HepG2 (cell line): ENCODE data around the gene SYCE3. TPM values are rescaled to one million over a fixed set of nuclear protein-coding genes. Genes with fewer than 3 reads are reported as not detected.

Experiments
- ATAC-seq: fragments of 200-7000 bp; cut with Tn5 transposase; 3 replicates; pipeline ENCODE4 v1.9.1; 2020; ENCODE audit warnings: mild to moderate bottlenecking, moderate library complexity
- BruUV-seq: library from RNA; stranded (reverse); fragments of 400-500 nt; replicated peaks from 2 replicates; lab custom pipeline; 2021; lab: Mats Ljungman, UMichigan
- CTCF ChIA-PET: fragments of 300-600 bp; formaldehyde crosslinking; extraction: SDS; loops from one replicate; lab custom pipeline; 2021; ENCODE audit warnings: low total read pairs, inconsistent platforms, low intra/inter-chr PET ratio; lab: Yijun Ruan, JAX
- POLR2A ChIA-PET: fragments of 350-600 bp; sonication (Branson Sonifier 250); formaldehyde crosslinking; loops from one replicate; lab custom pipeline; 2020; ENCODE audit warnings: antibody characterized with exemption, inconsistent platforms; lab: Yijun Ruan, JAX
- DNase-seq: peaks from one replicate; pipeline ENCODE4 v3.0.0-alpha.2; 2015; ENCODE audit warnings: low spot score
- FAIRE-seq: peaks from 3 replicates; lab custom pipeline; 2011; peaks lifted over from hg19 to GRCh38; lab: Jason Lieb, UNC
- H2AFZ ChIP-seq: one replicate; pipeline ENCODE4 v1.6.1; 2011; ENCODE audit warnings: low read length, inconsistent platforms
- H3K27ac ChIP-seq: fragments of 300-600 bp; 3 replicates; pipeline ENCODE4 v1.8.0; 2011; ENCODE audit warnings: mixed run types, mild to moderate bottlenecking, mixed read lengths, low read length, inconsistent platforms; ENCODE audit not compliant: insufficient read depth; ENCODE audit errors: extremely low read length
- H3K27me3 ChIP-seq, 2 experiments: fragments of 200-600 bp in 1 of 2; 2 replicates in 1 of 2; 3 replicates in 1 of 2; pipeline versions ENCODE4 v1.6.0 to v1.8.0; 2011; ENCODE audit warnings: low read length in 2 of 2, mild to moderate bottlenecking in 2 of 2, moderate library complexity in 2 of 2, inconsistent platforms in 1 of 2; ENCODE audit not compliant: insufficient read depth in 2 of 2, control insufficient read depth in 1 of 2
- H3K36me3 ChIP-seq, 2 experiments: fragments of 200-600 bp in 1 of 2; replicated peaks in 1 of 2; 2 replicates in 1 of 2; 3 replicates in 1 of 2; pipeline versions ENCODE4 v1.5.1 to v1.8.0; 2011; ENCODE audit warnings: low read length in 2 of 2, inconsistent platforms in 1 of 2; ENCODE audit not compliant: insufficient read depth in 2 of 2, control insufficient read depth in 1 of 2
- H3K4me1 ChIP-seq: 2 replicates; pipeline ENCODE4 v1.5.1; 2012; ENCODE audit warnings: low read length, inconsistent platforms; ENCODE audit not compliant: insufficient read depth
- H3K4me2 ChIP-seq: 2 replicates; pipeline ENCODE4 v1.6.0; 2011; ENCODE audit warnings: low read depth, low read length, inconsistent platforms
- H3K4me3 ChIP-seq, 3 experiments: fragments of 200-600 bp in 1 of 3; sonication (generic), shearing (Covaris generic) in 1 of 3; replicated peaks in 1 of 3; 2 replicates each; pipeline ENCODE4 v1.5.1; 2011 to 2016; ENCODE audit warnings: low read length in 3 of 3, inconsistent platforms in 2 of 3, low read depth in 2 of 3, mild to moderate bottlenecking in 2 of 3, control low read depth in 1 of 3, mixed read lengths in 1 of 3; ENCODE audit not compliant: insufficient read depth in 1 of 3
- H3K79me2 ChIP-seq: one replicate; pipeline ENCODE4 v1.6.1; 2011; ENCODE audit warnings: low read length, inconsistent platforms; ENCODE audit not compliant: insufficient read depth
- H3K9ac ChIP-seq: 2 replicates; pipeline ENCODE4 v1.6.0; 2011; ENCODE audit warnings: mild to moderate bottlenecking, low read depth, low read length, inconsistent platforms; ENCODE audit not compliant: insufficient read depth
- H3K9me3 ChIP-seq: 2 replicates; pipeline ENCODE4 v1.5.1; 2012; ENCODE audit warnings: mild to moderate bottlenecking, low read length
- H4K20me1 ChIP-seq: 2 replicates; pipeline ENCODE4 v1.6.0; 2011; ENCODE audit warnings: inconsistent platforms, mild to moderate bottlenecking, low read length, moderate library complexity; ENCODE audit not compliant: insufficient read depth
- EED ChIP-seq: sonication (generic); formaldehyde crosslinking; IDR thresholded peaks from 2 replicates; pipeline ENCODE4 v1.5.0; 2020; ENCODE audit warnings: mild to moderate bottlenecking, missing genetic modification reagents
- FOXO1 ChIP-seq: sonication (generic); formaldehyde crosslinking; IDR thresholded peaks from 2 replicates; pipeline ENCODE4 v1.4.0; 2020; ENCODE audit warnings: missing genetic modification reagents
- PHB2 ChIP-seq: fragments of 450-650 bp; IDR thresholded peaks from 2 replicates; pipeline ENCODE4 v1.6.1; 2018; ENCODE audit not compliant: partially characterized antibody
- RFXAP ChIP-seq: sonication (generic); formaldehyde crosslinking; IDR thresholded peaks from 2 replicates; pipeline ENCODE4 v1.4.0; 2020; ENCODE audit warnings: missing genetic modification reagents, borderline replicate concordance
- SRSF4 ChIP-seq: fragments of 200-400 bp; formaldehyde crosslinking; IDR thresholded peaks from one replicate; pipeline ENCODE4 v1.6.1; 2018; ENCODE audit warnings: mild to moderate bottlenecking, low read depth, low read length, moderate library complexity; ENCODE audit not compliant: poor library complexity, severe bottlenecking
- ZNF260 ChIP-seq: sonication (generic); formaldehyde crosslinking; IDR thresholded peaks from 2 replicates; pipeline ENCODE4 v1.4.0; 2020; ENCODE audit warnings: missing genetic modification reagents, low read depth, mild to moderate bottlenecking, borderline replicate concordance
- ZNF496 ChIP-seq: sonication (generic); formaldehyde crosslinking; IDR thresholded peaks from 2 replicates; pipeline ENCODE4 v1.8.1; 2023; ENCODE audit warnings: mild to moderate bottlenecking, moderate library complexity, missing genetic modification reagents; ENCODE audit not compliant: insufficient replicate concordance
- ZNF530 ChIP-seq: sonication (generic); formaldehyde crosslinking; IDR thresholded peaks from 2 replicates; pipeline ENCODE4 v1.5.0; 2020; ENCODE audit warnings: low read depth, mild to moderate bottlenecking, missing genetic modification reagents
- ZNF7 ChIP-seq: IDR thresholded peaks from 2 replicates; pipeline ENCODE4 v1.6.1; 2016; ENCODE audit warnings: missing biosample characterization, missing genetic modification reagents
- WGBS: methylation state at CpG from one replicate; pipeline ENCODE4 v1.1.6; 2017; ENCODE audit warnings: low lambda C conversion rate; 5-methylcytosine and 5-hydroxymethylcytosine counted together
- in situ Hi-C: cut with HindIII; loops from 2 replicates; pipeline ENCODE4 v1.10.0; 2017; ENCODE audit warnings: low pct_unique_long_range_greater_than_20kb; ENCODE audit not compliant: extremely low pct_ligation_motif_present
- intact Hi-C: fragments of 100-400 bp; cut with micrococcal nuclease; formaldehyde crosslinking; loops from one replicate; pipeline ENCODE4 v1.10.0; 2022; ENCODE audit not compliant: unreplicated experiment
- polyA plus RNA-seq, 8 experiments: library from polyadenylated mRNA; depleted of rRNA in 3 of 8; stranded (reverse) in 7 of 8; unstranded in 1 of 8; fragments of >200 nt; fragmentation: Illumina TruSeq in 4 of 8; extraction: Trizol in 4 of 8; gene quantifications; 2 replicates each; pipeline versions ENCODE4 v1.2.1 to v1.2.3, GENCODE V29; 2011 to 2016; ENCODE audit warnings: low read depth in 4 of 8, missing spikeins in 1 of 8, mixed read lengths in 1 of 8; ENCODE audit not compliant: insufficient read depth in 1 of 8
- total RNA-seq, 5 experiments: library from RNA; depleted of rRNA; stranded (reverse); fragments of >200 nt; fragmentation: Illumina TruSeq; extraction: Trizol; gene quantifications; 2 replicates each; pipeline ENCODE4 v1.2.3, GENCODE V29; 2016; ENCODE audit warnings: low read depth in 1 of 5
- TF ChIP-seq, protein P1 (sequence below): sonication (generic); formaldehyde crosslinking; IDR thresholded peaks from 2 replicates; pipeline ENCODE4 v1.4.0; 2020; ENCODE audit warnings: mild to moderate bottlenecking, missing genetic modification reagents
- TF ChIP-seq, protein P2 (sequence below): IDR thresholded peaks from 2 replicates; pipeline ENCODE4 v1.6.1; 2016; ENCODE audit warnings: missing genetic modification reagents, missing compliant biosample characterization

SYCE3 gene
- total and polyA plus RNA-seq, 2 of the 13 experiments (the other 11 are each of a cell fraction or from before 2014, with no cell fraction given), result not detected

DNA sequence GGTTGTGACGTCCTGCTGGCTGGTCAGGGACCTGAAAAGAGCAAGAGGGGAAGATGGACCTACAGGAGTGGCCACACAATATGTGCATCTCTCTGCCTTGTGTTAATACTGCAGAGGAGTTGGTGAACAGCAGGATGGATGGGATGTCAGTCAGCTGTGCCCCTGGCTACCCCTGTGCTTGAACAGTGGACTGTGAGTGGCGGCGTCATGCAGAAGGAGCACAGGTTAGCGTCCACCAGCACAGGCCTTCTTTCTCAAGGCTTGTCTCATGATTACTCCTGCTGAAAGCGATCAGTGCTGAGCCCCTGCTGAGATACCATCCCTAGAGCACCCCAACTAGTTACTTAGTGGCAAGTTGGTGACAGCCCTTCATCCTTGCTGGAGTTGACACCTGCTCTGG is 23.7 kb upstream of the SYCE3 start:
- no peak for TF ChIP-seq RFXAP
- no peak for TF ChIP-seq ZNF260 (CRISPR knock-in tag)
- TF ChIP-seq ZNF496, result no peak
- TF ChIP-seq, protein P1, sequence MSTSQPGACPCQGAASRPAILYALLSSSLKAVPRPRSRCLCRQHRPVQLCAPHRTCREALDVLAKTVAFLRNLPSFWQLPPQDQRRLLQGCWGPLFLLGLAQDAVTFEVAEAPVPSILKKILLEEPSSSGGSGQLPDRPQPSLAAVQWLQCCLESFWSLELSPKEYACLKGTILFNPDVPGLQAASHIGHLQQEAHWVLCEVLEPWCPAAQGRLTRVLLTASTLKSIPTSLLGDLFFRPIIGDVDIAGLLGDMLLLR (CRISPR knock-in tag), result no peak
- TF ChIP-seq EED, result no peak
- TF ChIP-seq ZNF7 (CRISPR knock-in tag), result no peak
- no peak for TF ChIP-seq ZNF530 (CRISPR knock-in tag)
- TF ChIP-seq SRSF4, result no peak
- TF ChIP-seq, protein P2, sequence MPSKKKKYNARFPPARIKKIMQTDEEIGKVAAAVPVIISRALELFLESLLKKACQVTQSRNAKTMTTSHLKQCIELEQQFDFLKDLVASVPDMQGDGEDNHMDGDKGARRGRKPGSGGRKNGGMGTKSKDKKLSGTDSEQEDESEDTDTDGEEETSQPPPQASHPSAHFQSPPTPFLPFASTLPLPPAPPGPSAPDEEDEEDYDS (CRISPR knock-in tag), result no peak
- TF ChIP-seq PHB2, result no peak
- no peak for TF ChIP-seq FOXO1 (CRISPR knock-in tag)
- TF ChIP-seq, all 625 proteins: peak for 0
- ChIA-PET CTCF (no interaction called here), POLR2A (no interaction called here)
- 85% methylated on average over 4 of the region's 5 CpGs for WGBS
- Histone ChIP-seq H2AFZ (no peak overlapping the region), H3K27me3 (no peaks in the 10 kb centered on the region), H4K20me1 (no peaks in the 10 kb centered on the region), H3K27ac (no peak overlapping the region), H3K4me2 (no peak overlapping the region), H3K4me3 (no peak overlapping the region), H3K9ac (no peak overlapping the region), H3K9me3 (no peaks in the 10 kb centered on the region), H3K36me3 (no peaks in the 10 kb centered on the region), H3K4me1 (peaks cover 26% of the 10 kb centered on the region), H3K79me2 (no peaks in the 10 kb centered on the region)
- BruUV-seq, result no TSS peak
- in situ Hi-C loops (no loop called here), intact Hi-C loops (no loop called here)
- FAIRE-seq (no peak), ATAC-seq (no peak), DNase-seq (no peak)
